ENCODE measurements around the gene WNK4. TPM values are rescaled to one million over a fixed set of nuclear protein-coding genes. Genes with fewer than 3 reads are reported as not detected.

The WNK4 gene
- total and polyA plus RNA-seq, 10 of the 15 experiments (the other 5 are each of a cell fraction or from before 2014, with no cell fraction given): 0.06 to 0.29 (median 0.13) TPM; not detected in 5

DNA sequence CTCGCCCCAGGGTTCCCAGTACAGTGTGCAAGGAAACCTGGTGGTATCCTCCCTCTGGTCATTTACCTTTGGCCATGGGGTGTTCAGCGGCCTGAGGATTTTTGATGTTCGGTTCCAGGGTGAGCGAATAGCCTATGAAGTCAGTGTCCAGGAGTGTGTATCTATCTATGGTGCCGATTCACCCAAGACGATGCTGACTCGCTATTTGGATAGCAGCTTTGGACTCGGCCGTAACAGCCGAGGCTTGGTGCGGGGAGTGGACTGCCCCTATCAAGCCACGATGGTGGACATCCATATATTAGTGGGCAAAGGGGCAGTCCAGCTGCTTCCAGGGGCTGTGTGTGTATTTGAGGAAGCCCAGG, 65.1 kb downstream of the WNK4 start:
- Histone ChIP-seq H3K4me2 (ENCODE audit: control insufficient read depth, insufficient read depth) (no peak overlapping the region), H3K4me1 (ENCODE audit: control insufficient read depth, insufficient read depth, low read length) (no peaks in the 10 kb centered on the region; the same call in 1 of the 2 replicates), H2AFZ (ENCODE audit: control insufficient read depth, low read depth, low read length) (no peak overlapping the region), H3K4me3 (no peak overlapping the region), H3K79me2 (ENCODE audit: control insufficient read depth, insufficient read depth, low read length) (no peaks in the 10 kb centered on the region), H4K20me1 (ENCODE audit: control insufficient read depth, insufficient read depth) (no peaks in the 10 kb centered on the region), H3K36me3 (ENCODE audit: control insufficient read depth in 2 of 2, insufficient read depth in 2 of 2, low read length in 1 of 2) (peaks cover 14 to 24% of the 10 kb centered on the region in 2 experiments), H3K27ac (ENCODE audit: control insufficient read depth, insufficient read depth) (no peak overlapping the region), H3K9me3 (replicated peaks; ENCODE audit: control insufficient read depth, insufficient read depth, low read length) (no peaks in the 10 kb centered on the region), H3K9ac (ENCODE audit: control insufficient read depth, insufficient read depth, low read length) (no peak overlapping the region), H3K27me3 (replicated peaks in 1 of 2; ENCODE audit: control insufficient read depth in 2 of 2, insufficient read depth in 2 of 2, low read length in 1 of 2) (no peaks in the 10 kb centered on the region)
- RAD21 ChIA-PET (ENCODE audit: unreplicated experiment): interaction anchor here (1.4 to 1.5 kb wide), 2 partner anchors 84 to 152 kb away, joined by 4 to 5 read pairs; partner anchors contain the start of gene RPL27
- SMC1A ChIA-PET (ENCODE audit: uncharacterized antibody, unreplicated experiment): interaction anchor here (1.0 to 1.3 kb wide), 3 partner anchors 78 to 152 kb away, joined by 3 to 4 read pairs (median 3); partner anchors contain the start of gene RPL27
- DNase-seq (ENCODE audit: low read depth, low spot score) (no peak), FAIRE-seq (no peak), ATAC-seq (no peak; the same call in 2 of the 3 replicates)
- BruUV-seq (replicated peaks): no TSS peak
- TF ChIP-seq ESRRA (IDR thresholded peaks at IDR 0.05; ENCODE audit: low read length) (no peak), POLR2A (IDR thresholded peaks at IDR 0.05; ENCODE audit: low read depth, low read length) (peak; percentile 56; the same call in 1 of the 2 replicates)
- in situ Hi-C loops (cut with MboI) (no loop called here), intact Hi-C loops (cut with micrococcal nuclease; ENCODE audit: unreplicated experiment) (loop anchor here (10.0 kb wide), 1 partner anchor 149 kb away; the partner anchor contains the start of gene RPL27)
- 61% methylated on average over 12 of the region's 12 CpGs for WGBS (ENCODE audit: insufficient coverage, insufficient replicate concordance, low lambda C conversion rate, missing lambda C conversion rate)
- CTCF ChIA-PET: interaction anchor here (0.9 to 4.7 kb wide), 3 partner anchors 10 to 152 kb away, joined by 3 to 38 read pairs (median 5); partner anchors contain the start of gene RPL27
- POLR2A ChIA-PET: no interaction called here

- no peak overlapping the region for H3K27ac ChIP-seq (ENCODE audit: control insufficient read depth, insufficient read depth)
- CTCF ChIA-PET: interaction anchor here (0.9 to 4.7 kb wide), 3 partner anchors 11 to 152 kb away, joined by 3 to 38 read pairs (median 5); partner anchors contain the start of gene RPL27
- POLR2A ChIA-PET: no interaction called here
- RAD21 ChIA-PET (ENCODE audit: unreplicated experiment): interaction anchor here (1.4 to 1.5 kb wide), 2 partner anchors 83 to 152 kb away, joined by 4 to 5 read pairs; partner anchors contain the start of gene RPL27
- SMC1A ChIA-PET (ENCODE audit: uncharacterized antibody, unreplicated experiment): interaction anchor here (0.6 to 1.3 kb wide), 4 partner anchors 77 to 219 kb away, joined by 3 to 4 read pairs (median 3); partner anchors contain the start of gene RPL27
- TF ChIP-seq ATF7 (IDR thresholded peaks at IDR 0.05; ENCODE audit: low read depth) (no peak), CREB1 (IDR thresholded peaks at IDR 0.05; ENCODE audit: low read depth) (0 out of 2 replicates have a peak, but pooled peaks have one; percentile 6), BACH1 (IDR thresholded peaks at IDR 0.05; ENCODE audit: borderline replicate concordance) (no peak), RB1 (IDR thresholded peaks at IDR 0.05; ENCODE audit: borderline replicate concordance) (no peak), RAD51 (IDR thresholded peaks at IDR 0.05) (no peak), KLF5 (IDR thresholded peaks at IDR 0.05; ENCODE audit: partially characterized antibody) (no peak)
- TF ChIP-seq, protein P1, sequence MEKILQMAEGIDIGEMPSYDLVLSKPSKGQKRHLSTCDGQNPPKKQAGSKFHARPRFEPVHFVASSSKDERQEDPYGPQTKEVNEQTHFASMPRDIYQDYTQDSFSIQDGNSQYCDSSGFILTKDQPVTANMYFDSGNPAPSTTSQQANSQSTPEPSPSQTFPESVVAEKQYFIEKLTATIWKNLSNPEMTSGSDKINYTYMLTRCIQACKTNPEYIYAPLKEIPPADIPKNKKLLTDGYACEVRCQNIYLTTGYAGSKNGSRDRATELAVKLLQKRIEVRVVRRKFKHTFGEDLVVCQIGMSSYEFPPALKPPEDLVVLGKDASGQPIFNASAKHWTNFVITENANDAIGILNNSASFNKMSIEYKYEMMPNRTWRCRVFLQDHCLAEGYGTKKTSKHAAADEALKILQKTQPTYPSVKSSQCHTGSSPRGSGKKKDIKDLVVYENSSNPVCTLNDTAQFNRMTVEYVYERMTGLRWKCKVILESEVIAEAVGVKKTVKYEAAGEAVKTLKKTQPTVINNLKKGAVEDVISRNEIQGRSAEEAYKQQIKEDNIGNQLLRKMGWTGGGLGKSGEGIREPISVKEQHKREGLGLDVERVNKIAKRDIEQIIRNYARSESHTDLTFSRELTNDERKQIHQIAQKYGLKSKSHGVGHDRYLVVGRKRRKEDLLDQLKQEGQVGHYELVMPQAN (conservative IDR thresholded peaks at IDR 0.05): no peak
- no peaks in the 10 kb centered on the region for H3K79me2 ChIP-seq (ENCODE audit: control insufficient read depth, insufficient read depth, low read length)
- ATAC-seq (peak; percentile 71), FAIRE-seq (no peak), DNase-seq (ENCODE audit: low read depth, low spot score) (no peak)
- WGBS (ENCODE audit: insufficient coverage, insufficient replicate concordance, low lambda C conversion rate, missing lambda C conversion rate): 13% methylated on average over 7 of the region's 7 CpGs
- H3K27me3 ChIP-seq (replicated peaks in 1 of 2; ENCODE audit: control insufficient read depth in 2 of 2, insufficient read depth in 2 of 2, low read length in 1 of 2): no peaks in the 10 kb centered on the region
- no peaks in the 10 kb centered on the region for H3K9me3 ChIP-seq (replicated peaks; ENCODE audit: control insufficient read depth, insufficient read depth, low read length)
- no peak overlapping the region for H3K9ac ChIP-seq (ENCODE audit: control insufficient read depth, insufficient read depth, low read length)
- in situ Hi-C loops (cut with MboI): no loop called here
- intact Hi-C loops (cut with micrococcal nuclease; ENCODE audit: unreplicated experiment): loop anchor here (10.0 kb wide), 1 partner anchor 149 kb away; the partner anchor contains the start of gene RPL27
- H3K4me1 ChIP-seq (ENCODE audit: control insufficient read depth, insufficient read depth, low read length): no peaks in the 10 kb centered on the region; the same call in 1 of the 2 replicates
- H2AFZ ChIP-seq (ENCODE audit: control insufficient read depth, low read depth, low read length): no peak overlapping the region
- no peak overlapping the region for H3K4me3 ChIP-seq
- H4K20me1 ChIP-seq (ENCODE audit: control insufficient read depth, insufficient read depth): no peaks in the 10 kb centered on the region
- H3K4me2 ChIP-seq (ENCODE audit: control insufficient read depth, insufficient read depth): no peak overlapping the region
- no TSS peak for BruUV-seq (replicated peaks)
- H3K36me3 ChIP-seq (ENCODE audit: control insufficient read depth in 2 of 2, insufficient read depth in 2 of 2, low read length in 1 of 2): peaks cover 14 to 22% of the 10 kb centered on the region in 2 experiments
Observed at GRCh38 chr17:42845918-42846593, 65.6 kb downstream of the WNK4 start.

Data from GM12878 (cell line).